Measurements from ENCODE around the gene MAP1LC3B.

DNA sequence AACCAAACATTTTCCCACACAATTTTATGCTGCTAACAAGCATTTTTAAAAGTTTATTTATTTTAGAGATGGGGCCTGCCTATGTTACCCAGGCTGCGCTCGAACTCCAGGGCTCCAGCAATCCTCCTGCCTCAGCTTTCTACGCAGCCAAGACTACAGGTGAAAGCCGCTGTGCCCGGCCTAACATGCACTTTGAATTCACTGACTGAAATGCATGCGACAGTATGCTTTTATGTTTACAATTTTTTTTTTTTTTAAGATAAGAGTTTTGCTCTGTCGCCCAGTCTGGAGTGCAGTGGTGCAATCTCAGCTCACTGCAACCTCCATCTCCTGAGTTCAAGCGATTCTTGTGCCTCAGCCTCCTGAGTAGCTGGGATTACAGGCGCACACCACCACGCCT lies 47.8 kb downstream of the MAP1LC3B start:
- TF ChIP-seq, protein P1, sequence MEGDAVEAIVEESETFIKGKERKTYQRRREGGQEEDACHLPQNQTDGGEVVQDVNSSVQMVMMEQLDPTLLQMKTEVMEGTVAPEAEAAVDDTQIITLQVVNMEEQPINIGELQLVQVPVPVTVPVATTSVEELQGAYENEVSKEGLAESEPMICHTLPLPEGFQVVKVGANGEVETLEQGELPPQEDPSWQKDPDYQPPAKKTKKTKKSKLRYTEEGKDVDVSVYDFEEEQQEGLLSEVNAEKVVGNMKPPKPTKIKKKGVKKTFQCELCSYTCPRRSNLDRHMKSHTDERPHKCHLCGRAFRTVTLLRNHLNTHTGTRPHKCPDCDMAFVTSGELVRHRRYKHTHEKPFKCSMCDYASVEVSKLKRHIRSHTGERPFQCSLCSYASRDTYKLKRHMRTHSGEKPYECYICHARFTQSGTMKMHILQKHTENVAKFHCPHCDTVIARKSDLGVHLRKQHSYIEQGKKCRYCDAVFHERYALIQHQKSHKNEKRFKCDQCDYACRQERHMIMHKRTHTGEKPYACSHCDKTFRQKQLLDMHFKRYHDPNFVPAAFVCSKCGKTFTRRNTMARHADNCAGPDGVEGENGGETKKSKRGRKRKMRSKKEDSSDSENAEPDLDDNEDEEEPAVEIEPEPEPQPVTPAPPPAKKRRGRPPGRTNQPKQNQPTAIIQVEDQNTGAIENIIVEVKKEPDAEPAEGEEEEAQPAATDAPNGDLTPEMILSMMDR (IDR thresholded peaks at IDR 0.05), result no peak
- TF ChIP-seq EZH2 (IDR thresholded peaks at IDR 0.05), result no peak
